Measurements from ENCODE around the gene LYSMD4. TPM values are rescaled to one million over a fixed set of nuclear protein-coding genes. Genes with fewer than 3 reads are reported as not detected.
"Not testable (repeated sequence)": the region's sequence is repeated elsewhere in the genome, so short reads cannot be mapped to it uniquely, and the experiment has no call there.

Gene LYSMD4
- total RNA-seq, 1 experiment from 2014 or later: 8.9 TPM

DNA sequence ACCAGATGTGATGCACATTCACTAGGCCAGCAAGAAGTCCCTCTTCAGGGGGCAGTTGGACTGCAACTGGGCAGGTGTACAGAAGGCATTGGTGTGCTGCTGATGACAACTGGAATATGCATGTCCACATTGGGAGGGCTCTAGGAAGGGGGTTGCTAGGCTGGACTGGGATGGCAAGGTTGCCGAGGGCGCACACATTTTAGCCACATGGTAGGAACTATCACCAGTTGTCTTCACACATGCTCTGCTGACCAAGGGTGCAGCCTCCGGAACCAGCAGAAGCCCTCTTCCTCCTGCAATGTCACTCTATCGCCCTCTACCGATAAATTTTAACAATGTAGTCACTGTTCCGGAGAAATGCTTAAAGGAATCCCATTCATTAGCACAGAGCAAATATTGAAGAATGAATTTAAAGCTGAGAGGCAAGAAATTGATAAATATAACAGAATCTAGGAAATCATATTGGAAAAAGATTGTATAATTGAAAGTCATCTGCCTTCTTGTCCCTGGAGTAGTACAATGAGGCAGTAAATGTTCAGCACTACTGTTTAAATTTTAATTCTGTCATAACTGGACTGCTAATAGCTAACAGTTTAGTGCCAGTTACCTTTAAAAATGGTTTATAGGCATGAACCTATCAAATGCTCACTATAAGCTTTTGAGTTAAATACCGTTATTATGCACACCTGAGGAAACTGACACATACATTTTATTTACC lies 22.6 kb upstream of the LYSMD4 start:
- intact Hi-C loops (cut with micrococcal nuclease): no loop called here
- ATAC-seq: peak; percentile 91
- Histone ChIP-seq H3K9me3 (ENCODE audit: low read length) (no peaks in the 10 kb centered on the region), H3K4me2 (ENCODE audit: low read length) (no peak overlapping the region), H3K36me3 (ENCODE audit: low read depth, low read length) (no peaks in the 10 kb centered on the region), H2AFZ (ENCODE audit: low read length) (0 out of 2 replicates have a peak overlapping the region, but pooled peaks have one; percentile 3), H4K20me1 (ENCODE audit: low read length) (no peaks in the 10 kb centered on the region), H3K27me3 (ENCODE audit: low read length) (no peaks in the 10 kb centered on the region), H3F3A (ENCODE audit: low read length, unreplicated experiment) (no peaks in the 10 kb centered on the region), H3K27ac (ENCODE audit: low read length) (no peak overlapping the region), H3K4me1 (ENCODE audit: insufficient read depth, low read length) (no peaks in the 10 kb centered on the region), H3K9ac (ENCODE audit: low read length) (no peak overlapping the region), H3K9me2 (replicated peaks; ENCODE audit: low read length) (no peaks in the 10 kb centered on the region), H3K4me3 (ENCODE audit: low read length) (no peak overlapping the region), H3K79me2 (ENCODE audit: low read length) (no peaks in the 10 kb centered on the region)
- ChIA-PET CTCF (interaction anchor here (0.5 to 1.6 kb wide), 5 partner anchors 23 to 493 kb away, joined by 3 to 23 read pairs (median 5); partner anchors contain the start of gene LYSMD4), POLR2A (ENCODE audit: unreplicated experiment) (no interaction called here)
- no TSS peak for BruUV-seq (replicated peaks)
- peak; percentile 84 for DNase-seq
- no peak for TF ChIP-seq EZH2phosphoT487 (IDR thresholded peaks at IDR 0.05; ENCODE audit: borderline replicate concordance, low read length)
- TF ChIP-seq EZH2 (IDR thresholded peaks at IDR 0.05; ENCODE audit: low read length, unreplicated experiment): no peak
- TF ChIP-seq, protein P1, sequence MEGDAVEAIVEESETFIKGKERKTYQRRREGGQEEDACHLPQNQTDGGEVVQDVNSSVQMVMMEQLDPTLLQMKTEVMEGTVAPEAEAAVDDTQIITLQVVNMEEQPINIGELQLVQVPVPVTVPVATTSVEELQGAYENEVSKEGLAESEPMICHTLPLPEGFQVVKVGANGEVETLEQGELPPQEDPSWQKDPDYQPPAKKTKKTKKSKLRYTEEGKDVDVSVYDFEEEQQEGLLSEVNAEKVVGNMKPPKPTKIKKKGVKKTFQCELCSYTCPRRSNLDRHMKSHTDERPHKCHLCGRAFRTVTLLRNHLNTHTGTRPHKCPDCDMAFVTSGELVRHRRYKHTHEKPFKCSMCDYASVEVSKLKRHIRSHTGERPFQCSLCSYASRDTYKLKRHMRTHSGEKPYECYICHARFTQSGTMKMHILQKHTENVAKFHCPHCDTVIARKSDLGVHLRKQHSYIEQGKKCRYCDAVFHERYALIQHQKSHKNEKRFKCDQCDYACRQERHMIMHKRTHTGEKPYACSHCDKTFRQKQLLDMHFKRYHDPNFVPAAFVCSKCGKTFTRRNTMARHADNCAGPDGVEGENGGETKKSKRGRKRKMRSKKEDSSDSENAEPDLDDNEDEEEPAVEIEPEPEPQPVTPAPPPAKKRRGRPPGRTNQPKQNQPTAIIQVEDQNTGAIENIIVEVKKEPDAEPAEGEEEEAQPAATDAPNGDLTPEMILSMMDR (conservative IDR thresholded peaks at IDR 0.05; ENCODE audit: low read depth, low read length): peak; percentile 82

DNA sequence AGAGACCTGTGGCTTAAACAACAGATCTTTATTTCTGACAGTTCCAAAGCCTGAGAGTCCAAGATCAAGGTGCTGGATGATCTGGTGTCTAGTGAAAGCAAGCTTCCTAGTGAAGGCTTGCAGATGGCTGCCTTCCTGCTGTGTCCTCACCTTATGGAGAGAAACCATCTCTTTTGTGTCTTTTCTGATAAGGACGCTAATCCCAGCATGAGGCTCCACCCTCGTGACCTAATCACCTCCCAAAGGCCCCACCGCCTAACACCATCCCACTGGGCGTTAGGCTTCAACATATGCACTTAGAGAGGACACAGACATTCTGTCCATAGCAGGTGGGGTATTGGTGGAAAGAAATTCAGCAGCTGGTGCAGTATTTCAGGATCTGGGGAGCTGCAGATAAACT lies 19.8 kb upstream of the LYSMD4 start:
- Histone ChIP-seq H3K9ac (ENCODE audit: low read length) (no peak overlapping the region), H3F3A (ENCODE audit: low read length, unreplicated experiment) (no peaks in the 10 kb centered on the region), H2AFZ (ENCODE audit: low read length) (no peak overlapping the region), H4K20me1 (ENCODE audit: low read length) (no peaks in the 10 kb centered on the region), H3K9me3 (ENCODE audit: low read length) (no peaks in the 10 kb centered on the region), H3K79me2 (ENCODE audit: low read length) (no peaks in the 10 kb centered on the region), H3K9me2 (replicated peaks; ENCODE audit: low read length) (no peaks in the 10 kb centered on the region), H3K36me3 (ENCODE audit: low read depth, low read length) (no peaks in the 10 kb centered on the region), H3K4me1 (ENCODE audit: insufficient read depth, low read length) (peaks cover 9% of the 10 kb centered on the region; the same call in 1 of the 2 replicates), H3K27me3 (ENCODE audit: low read length) (no peaks in the 10 kb centered on the region), H3K27ac (ENCODE audit: low read length) (no peak overlapping the region), H3K4me2 (ENCODE audit: low read length) (no peak overlapping the region), H3K4me3 (ENCODE audit: low read length) (no peak overlapping the region)
- BruUV-seq (replicated peaks): no TSS peak
- ChIA-PET CTCF (interaction anchor here (0.6 kb wide), 1 partner anchor 45 kb away, joined by 3 read pairs; no protein-coding TSS in a partner anchor), POLR2A (ENCODE audit: unreplicated experiment) (no interaction called here)
- intact Hi-C loops (cut with micrococcal nuclease): no loop called here
- no peak for TF ChIP-seq EZH2 (IDR thresholded peaks at IDR 0.05; ENCODE audit: low read length, unreplicated experiment)
- TF ChIP-seq EZH2phosphoT487 (IDR thresholded peaks at IDR 0.05; ENCODE audit: borderline replicate concordance, low read length): no peak
- TF ChIP-seq, protein P1 (conservative IDR thresholded peaks at IDR 0.05; ENCODE audit: low read depth, low read length): no peak
- DNase-seq (no peak), ATAC-seq (no peak)

DNA sequence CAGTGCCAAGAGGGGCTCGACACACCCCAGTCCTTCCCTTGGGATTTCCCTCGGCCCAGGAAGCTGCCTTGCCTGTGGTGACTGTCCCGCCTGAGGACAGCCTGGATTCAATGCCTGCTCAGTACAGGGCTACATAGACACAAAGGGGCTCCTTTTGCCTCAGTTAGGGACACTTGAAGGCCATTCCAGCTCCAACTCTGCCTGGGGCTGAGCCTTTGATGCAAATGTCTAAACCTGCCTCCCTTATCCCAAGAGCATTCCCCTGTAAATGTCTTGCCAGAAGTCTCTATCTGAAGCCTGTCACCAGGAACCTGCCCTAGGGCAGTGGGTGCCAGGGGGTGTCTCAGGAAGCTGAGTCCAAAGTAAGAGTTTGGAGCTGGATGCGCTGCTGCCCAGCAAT lies 19.3 kb upstream of the LYSMD4 start:
- no TSS peak for BruUV-seq (replicated peaks)
- DNase-seq (no peak), ATAC-seq (no peak)
- H3K27ac ChIP-seq (ENCODE audit: low read length): no peak overlapping the region
- peaks cover 9% of the 10 kb centered on the region; the same call in 1 of the 2 replicates for H3K4me1 ChIP-seq (ENCODE audit: insufficient read depth, low read length)
- no peaks in the 10 kb centered on the region for H3K27me3 ChIP-seq (ENCODE audit: low read length)
- H4K20me1 ChIP-seq (ENCODE audit: low read length): no peaks in the 10 kb centered on the region
- no peak overlapping the region for H3K4me3 ChIP-seq (ENCODE audit: low read length)
- H3K36me3 ChIP-seq (ENCODE audit: low read depth, low read length): no peaks in the 10 kb centered on the region
- no peaks in the 10 kb centered on the region for H3K9me2 ChIP-seq (replicated peaks; ENCODE audit: low read length)
- no peaks in the 10 kb centered on the region for H3K79me2 ChIP-seq (ENCODE audit: low read length)
- ChIA-PET CTCF (no interaction called here), POLR2A (ENCODE audit: unreplicated experiment) (no interaction called here)
- TF ChIP-seq EZH2 (IDR thresholded peaks at IDR 0.05; ENCODE audit: low read length, unreplicated experiment): no peak
- TF ChIP-seq, protein P1 (conservative IDR thresholded peaks at IDR 0.05; ENCODE audit: low read depth, low read length): no peak
- TF ChIP-seq EZH2phosphoT487 (IDR thresholded peaks at IDR 0.05; ENCODE audit: borderline replicate concordance, low read length): no peak
- no peaks in the 10 kb centered on the region for H3F3A ChIP-seq (ENCODE audit: low read length, unreplicated experiment)
- H3K9ac ChIP-seq (ENCODE audit: low read length): no peak overlapping the region
- intact Hi-C loops (cut with micrococcal nuclease): no loop called here
- H3K4me2 ChIP-seq (ENCODE audit: low read length): no peak overlapping the region
- H2AFZ ChIP-seq (ENCODE audit: low read length): no peak overlapping the region
- H3K9me3 ChIP-seq (ENCODE audit: low read length): no peaks in the 10 kb centered on the region

DNA sequence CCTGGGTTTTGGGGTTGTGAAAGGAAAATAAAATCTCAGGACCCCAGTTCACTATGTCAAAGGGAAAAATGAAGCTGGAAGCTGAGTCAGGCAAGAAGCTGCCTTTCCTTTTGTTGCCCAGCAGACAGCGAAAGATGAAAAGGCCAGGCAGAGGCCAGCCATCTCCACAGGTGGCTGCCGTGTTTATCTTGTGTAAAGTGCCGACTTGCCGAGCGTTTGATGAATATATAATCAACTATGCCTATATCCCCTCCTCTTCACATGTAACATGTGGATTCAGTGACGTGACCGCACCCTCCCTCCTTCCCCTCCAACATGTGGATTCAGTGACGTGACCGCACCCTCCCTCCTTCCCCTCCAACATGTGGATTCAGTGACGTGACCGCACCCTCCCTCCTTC lies 17.1 kb upstream of the LYSMD4 start:
- H2AFZ ChIP-seq (ENCODE audit: low read length); H3K79me2 ChIP-seq (ENCODE audit: low read length); H3K27me3 ChIP-seq (ENCODE audit: low read length); intact Hi-C loops (cut with micrococcal nuclease); H3K4me1 ChIP-seq (ENCODE audit: insufficient read depth, low read length); H3K4me3 ChIP-seq (ENCODE audit: low read length); POLR2A ChIA-PET (ENCODE audit: unreplicated experiment); CTCF ChIA-PET; H3K9me2 ChIP-seq (replicated peaks; ENCODE audit: low read length); DNase-seq; ATAC-seq; H3K36me3 ChIP-seq (ENCODE audit: low read depth, low read length); H3K9me3 ChIP-seq (ENCODE audit: low read length); H4K20me1 ChIP-seq (ENCODE audit: low read length); BruUV-seq (replicated peaks); H3K4me2 ChIP-seq (ENCODE audit: low read length); H3F3A ChIP-seq (ENCODE audit: low read length, unreplicated experiment); H3K9ac ChIP-seq (ENCODE audit: low read length); H3K27ac ChIP-seq (ENCODE audit: low read length): not testable (repeated sequence)

Measured in PC-3 (cell line).